ENCODE measurements around the gene MYEOV.

- no peak for TF ChIP-seq CTCF (IDR thresholded peaks at IDR 0.05)
- TF ChIP-seq ZFX (IDR thresholded peaks at IDR 0.05; ENCODE audit: borderline replicate concordance), result no peak
Measured at GRCh38 chr11:69265210-69265609, 28.7 kb upstream of the MYEOV start.

Measured in 22Rv1 (cell line).